WERI-Rb-1 (cell line): ENCODE results near the gene PHRF1.
A peak's percentile ranks its signal among the peaks of the same experiment; 100 is the strongest.

ENCODE experiments used
- DNase-seq: peaks from one replicate; pipeline ENCODE4 v3.0.0-alpha.2; 2020
- H3K27ac ChIP-seq: fragments of 250-450 bp; sonication (Bioruptor Pico); 2 replicates; pipeline ENCODE4 v1.5.1; 2020; ENCODE audit warnings: mild to moderate bottlenecking, moderate library complexity
- H3K27me3 ChIP-seq: fragments of 250-450 bp; sonication (Bioruptor Pico); 2 replicates; pipeline ENCODE4 v1.5.1; 2021; ENCODE audit warnings: mild to moderate bottlenecking, low read depth, moderate library complexity; ENCODE audit not compliant: insufficient read depth, severe bottlenecking
- H3K36me3 ChIP-seq: fragments of 250-450 bp; sonication (Bioruptor Pico); 2 replicates; pipeline ENCODE4 v1.5.1; 2020; ENCODE audit warnings: mild to moderate bottlenecking, moderate library complexity
- H3K4me3 ChIP-seq: 2 replicates; pipeline ENCODE4 v1.5.1; 2011; ENCODE audit warnings: low read depth, mild to moderate bottlenecking, control low read depth, low read length
- H3K9me3 ChIP-seq: fragments of 250-450 bp; sonication (Bioruptor Pico); 2 replicates; pipeline ENCODE4 v1.5.1; 2021; ENCODE audit warnings: mild to moderate bottlenecking, moderate library complexity; ENCODE audit not compliant: severe bottlenecking
- TF ChIP-seq, protein P1 (sequence below): IDR thresholded peaks from 2 replicates; pipeline ENCODE4 v1.5.1; 2011; ENCODE audit warnings: low read depth, mild to moderate bottlenecking, control low read depth, inconsistent platforms, low read length

The PHRF1 gene

DNA sequence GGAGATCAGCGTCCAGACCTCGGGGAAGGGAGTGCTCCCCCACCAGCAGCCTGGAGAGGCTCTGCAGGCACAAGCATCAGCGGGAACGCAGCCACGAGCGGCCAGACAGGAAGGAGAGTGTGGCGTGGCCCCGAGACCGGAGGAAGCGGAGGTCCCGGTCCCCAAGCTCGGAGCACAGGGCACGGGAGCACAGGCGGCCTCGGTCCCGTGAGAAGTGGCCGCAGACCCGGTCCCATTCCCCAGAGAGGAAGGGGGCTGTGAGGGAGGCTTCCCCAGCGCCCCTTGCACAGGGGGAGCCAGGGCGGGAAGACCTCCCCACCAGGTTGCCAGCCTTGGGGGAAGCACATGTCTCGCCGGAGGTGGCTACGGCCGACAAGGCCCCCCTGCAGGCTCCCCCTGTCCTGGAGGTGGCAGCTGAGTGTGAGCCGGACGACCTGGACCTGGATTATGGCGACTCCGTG is 32.6 kb downstream of the PHRF1 start:
- Histone ChIP-seq H3K9me3 (no peaks in the 10 kb centered on the region), H3K27ac (no peak overlapping the region), H3K4me3 (no peak overlapping the region), H3K36me3 (peaks cover 95% of the 10 kb centered on the region), H3K27me3 (no peaks in the 10 kb centered on the region)
- TF ChIP-seq, protein P1, sequence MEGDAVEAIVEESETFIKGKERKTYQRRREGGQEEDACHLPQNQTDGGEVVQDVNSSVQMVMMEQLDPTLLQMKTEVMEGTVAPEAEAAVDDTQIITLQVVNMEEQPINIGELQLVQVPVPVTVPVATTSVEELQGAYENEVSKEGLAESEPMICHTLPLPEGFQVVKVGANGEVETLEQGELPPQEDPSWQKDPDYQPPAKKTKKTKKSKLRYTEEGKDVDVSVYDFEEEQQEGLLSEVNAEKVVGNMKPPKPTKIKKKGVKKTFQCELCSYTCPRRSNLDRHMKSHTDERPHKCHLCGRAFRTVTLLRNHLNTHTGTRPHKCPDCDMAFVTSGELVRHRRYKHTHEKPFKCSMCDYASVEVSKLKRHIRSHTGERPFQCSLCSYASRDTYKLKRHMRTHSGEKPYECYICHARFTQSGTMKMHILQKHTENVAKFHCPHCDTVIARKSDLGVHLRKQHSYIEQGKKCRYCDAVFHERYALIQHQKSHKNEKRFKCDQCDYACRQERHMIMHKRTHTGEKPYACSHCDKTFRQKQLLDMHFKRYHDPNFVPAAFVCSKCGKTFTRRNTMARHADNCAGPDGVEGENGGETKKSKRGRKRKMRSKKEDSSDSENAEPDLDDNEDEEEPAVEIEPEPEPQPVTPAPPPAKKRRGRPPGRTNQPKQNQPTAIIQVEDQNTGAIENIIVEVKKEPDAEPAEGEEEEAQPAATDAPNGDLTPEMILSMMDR = no peak
- DNase-seq = no peak

- DNase-seq = no peak
- peaks cover 90% of the 10 kb centered on the region for H3K36me3 ChIP-seq
- TF ChIP-seq, protein P1 = no peak
These were observed 33.1 kb downstream of the PHRF1 start for GRCh38 chr11:609341-609811.

DNA sequence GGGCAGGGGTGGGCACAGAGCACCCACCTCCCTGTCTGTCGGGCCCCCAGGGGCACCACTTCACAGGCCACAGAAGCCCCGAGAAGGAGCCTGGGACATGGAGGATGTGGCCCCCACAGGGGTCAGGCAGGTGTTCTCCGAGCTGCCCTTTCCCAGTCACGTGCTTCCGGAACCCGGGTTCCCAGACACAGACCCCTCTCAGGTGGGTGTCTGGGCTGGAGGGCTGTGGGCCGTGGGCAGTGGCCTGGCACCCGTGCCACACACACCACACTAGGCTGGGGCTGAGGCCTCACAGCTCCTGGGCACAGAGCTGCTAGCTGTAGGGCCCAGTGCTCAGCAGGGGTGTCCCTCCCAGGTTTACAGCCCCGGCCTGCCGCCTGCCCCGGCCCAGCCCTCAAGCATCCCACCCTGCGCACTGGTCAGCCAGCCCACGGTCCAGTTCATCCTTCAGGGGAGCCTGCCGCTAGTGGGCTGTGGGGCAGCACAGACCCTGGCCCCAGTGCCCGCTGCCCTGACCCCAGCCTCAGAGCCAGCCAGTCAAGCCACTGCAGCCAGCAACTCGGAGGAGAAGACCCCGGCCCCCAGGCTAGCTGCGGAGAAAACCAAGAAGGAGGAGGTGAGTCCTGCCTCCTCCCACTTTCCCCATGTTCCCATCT is 34.0 kb downstream of the PHRF1 start:
- H3K36me3 ChIP-seq = peaks cover 87% of the 10 kb centered on the region
- no peaks in the 10 kb centered on the region for H3K9me3 ChIP-seq
- TF ChIP-seq, protein P1 = no peak
- H3K27me3 ChIP-seq = no peaks in the 10 kb centered on the region
- H3K27ac ChIP-seq = no peak overlapping the region
- DNase-seq = no peak
- no peak overlapping the region for H3K4me3 ChIP-seq

More at GRCh38 chr11:609341-609811, 33.1 kb downstream of the PHRF1 start:
- H3K27ac ChIP-seq = no peak overlapping the region
- H3K27me3 ChIP-seq = no peaks in the 10 kb centered on the region
- H3K4me3 ChIP-seq = no peak overlapping the region
- no peaks in the 10 kb centered on the region for H3K9me3 ChIP-seq

- no peak for DNase-seq
- Histone ChIP-seq H3K27me3 (no peaks in the 10 kb centered on the region), H3K9me3 (no peaks in the 10 kb centered on the region), H3K36me3 (peaks cover 81% of the 10 kb centered on the region), H3K4me3 (no peak overlapping the region), H3K27ac (no peak overlapping the region)
- TF ChIP-seq, protein P1 = no peak
These were observed 35.0 kb downstream of the PHRF1 start for GRCh38 chr11:611001-611996.

- TF ChIP-seq, protein P1 = peak; percentile 55
- no peaks in the 10 kb centered on the region for H3K27me3 ChIP-seq
- H3K36me3 ChIP-seq = peaks cover 70% of the 10 kb centered on the region
- H3K27ac ChIP-seq = peak overlapping the region; percentile 75
- peak; percentile 80 for DNase-seq
- no peak overlapping the region for H3K4me3 ChIP-seq
- no peaks in the 10 kb centered on the region for H3K9me3 ChIP-seq
These were observed 36.1 kb downstream of the PHRF1 start for GRCh38 chr11:612201-612960.
